Gastroesophageal sphincter (tissue), 4 donors: ENCODE results near the gene CAMSAP1. TPM values are rescaled to one million over a fixed set of nuclear protein-coding genes. Genes with fewer than 3 reads are reported as not detected.

Experiments used
- ATAC-seq: fragments of 150-250 bp; one replicate; pipeline ENCODE4 v1.9.1; 2016; ENCODE audit warnings: mild to moderate bottlenecking, moderate library complexity
- H3K27ac ChIP-seq, 4 donors: fragments of 200-600 bp; sonication (generic) in 3 of 4; 1 replicate in 3 of 4; 2 replicates in 1 of 4; pipeline ENCODE4 v1.5.1; 2016 to 2019
- H3K27me3 ChIP-seq: fragments of 200-600 bp; sonication (generic); one replicate; pipeline ENCODE4 v1.5.1; 2019
- H3K36me3 ChIP-seq, 2 donors: fragments of 200-600 bp; sonication (generic); one replicate each; pipeline ENCODE4 v1.5.1; 2019; ENCODE audit warnings: control low read depth in 1 of 2
- H3K4me1 ChIP-seq, 3 donors: fragments of 200-600 bp; sonication (generic); 1 replicate in 2 of 3; 2 replicates in 1 of 3; pipeline ENCODE4 v1.5.1; 2016 to 2019; ENCODE audit warnings: control low read depth in 2 of 3
- H3K4me3 ChIP-seq, 2 donors: fragments of 200-600 bp; sonication (generic); one replicate each; pipeline ENCODE4 v1.5.1; 2019; ENCODE audit warnings: mild to moderate bottlenecking in 1 of 2, moderate library complexity in 1 of 2
- H3K9me3 ChIP-seq, 3 donors: fragments of 200-600 bp; sonication (generic); one replicate each; pipeline ENCODE4 v1.5.1; 2017 to 2019; ENCODE audit warnings: control low read depth in 2 of 3
- EP300 ChIP-seq: sonication (generic); formaldehyde crosslinking; IDR thresholded peaks from one replicate; pipeline ENCODE4 v1.6.1; 2017; ENCODE audit warnings: antibody characterized with exemption, mild to moderate bottlenecking
- POLR2A ChIP-seq, 2 donors: fragments of 450-650 bp; IDR thresholded peaks; one replicate each; pipeline ENCODE4 v1.6.1; 2017; ENCODE audit warnings: antibody characterized with exemption in 2 of 2, mild to moderate bottlenecking in 2 of 2, moderate library complexity in 1 of 2
- POLR2AphosphoS5 ChIP-seq: sonication (generic); formaldehyde crosslinking; IDR thresholded peaks from one replicate; pipeline ENCODE4 v1.6.1; 2017; ENCODE audit warnings: antibody characterized with exemption
- WGBS, 2 donors: methylation state at CpG; one replicate each; pipeline ENCODE4 v1.1.5; 2018; ENCODE audit warnings: low coverage in 1 of 2; 5-methylcytosine and 5-hydroxymethylcytosine counted together
- total RNA-seq, 4 donors: library from RNA; depleted of rRNA; stranded (reverse); fragments of >200 nt; gene quantifications; one replicate each; pipeline ENCODE4 v1.1.0, GENCODE V29; 2016
- TF ChIP-seq, protein P1 (sequence below), 4 experiments: fragments of 200-600 bp in 2 of 4; fragments of 450-650 bp in 2 of 4; sonication (generic) in 1 of 4; IDR thresholded peaks; one replicate each; pipeline ENCODE4 v1.5.1; 2017 to 2019; ENCODE audit warnings: antibody characterized with exemption in 4 of 4, mild to moderate bottlenecking in 2 of 4, moderate library complexity in 2 of 4

The CAMSAP1 gene
- total RNA-seq, 4 donors from 2014 or later, result 27.5 to 49.2 (median 28.2) TPM

DNA sequence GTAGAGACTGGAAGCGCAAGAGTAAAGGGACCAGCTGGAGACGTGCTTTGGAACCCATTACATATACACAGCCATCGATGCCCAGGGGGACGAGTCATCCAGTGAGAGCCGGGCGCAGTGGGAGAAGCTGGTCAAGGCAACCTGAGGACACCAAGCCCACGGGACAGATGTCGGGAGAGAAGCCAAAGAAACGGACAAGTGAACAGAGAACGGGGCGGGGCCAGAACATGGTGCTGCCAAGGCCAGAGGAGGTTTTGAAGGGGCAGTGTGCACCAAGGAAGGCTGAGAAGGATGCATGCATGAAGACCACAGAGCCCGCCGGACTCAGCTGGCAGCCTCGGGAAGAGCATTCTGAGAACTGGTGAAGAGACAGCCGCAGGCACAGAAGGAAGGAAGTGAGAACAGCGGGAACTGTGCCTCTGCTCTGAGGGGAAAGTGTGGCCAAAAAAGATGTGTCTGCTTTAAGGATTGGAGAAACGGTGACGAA, 20.3 kb downstream of the CAMSAP1 start:
- H3K27me3 ChIP-seq, result no peaks in the 10 kb centered on the region
- no peak overlapping the region for H3K27ac ChIP-seq
- no peak for TF ChIP-seq EP300
- TF ChIP-seq, protein P1, sequence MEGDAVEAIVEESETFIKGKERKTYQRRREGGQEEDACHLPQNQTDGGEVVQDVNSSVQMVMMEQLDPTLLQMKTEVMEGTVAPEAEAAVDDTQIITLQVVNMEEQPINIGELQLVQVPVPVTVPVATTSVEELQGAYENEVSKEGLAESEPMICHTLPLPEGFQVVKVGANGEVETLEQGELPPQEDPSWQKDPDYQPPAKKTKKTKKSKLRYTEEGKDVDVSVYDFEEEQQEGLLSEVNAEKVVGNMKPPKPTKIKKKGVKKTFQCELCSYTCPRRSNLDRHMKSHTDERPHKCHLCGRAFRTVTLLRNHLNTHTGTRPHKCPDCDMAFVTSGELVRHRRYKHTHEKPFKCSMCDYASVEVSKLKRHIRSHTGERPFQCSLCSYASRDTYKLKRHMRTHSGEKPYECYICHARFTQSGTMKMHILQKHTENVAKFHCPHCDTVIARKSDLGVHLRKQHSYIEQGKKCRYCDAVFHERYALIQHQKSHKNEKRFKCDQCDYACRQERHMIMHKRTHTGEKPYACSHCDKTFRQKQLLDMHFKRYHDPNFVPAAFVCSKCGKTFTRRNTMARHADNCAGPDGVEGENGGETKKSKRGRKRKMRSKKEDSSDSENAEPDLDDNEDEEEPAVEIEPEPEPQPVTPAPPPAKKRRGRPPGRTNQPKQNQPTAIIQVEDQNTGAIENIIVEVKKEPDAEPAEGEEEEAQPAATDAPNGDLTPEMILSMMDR (IDR thresholded peaks at IDR 0.05), result no peak
- TF ChIP-seq POLR2AphosphoS5, result no peak
- TF ChIP-seq POLR2A (IDR thresholded peaks at IDR 0.05), result no peak
- peaks cover 0 to 6% of the 10 kb centered on the region in 2 donors for H3K36me3 ChIP-seq
- H3K4me1 ChIP-seq, result peaks cover 0 to 89% (median 22%) of the 10 kb centered on the region in 3 donors
- no peaks in the 10 kb centered on the region for H3K9me3 ChIP-seq
- ATAC-seq, result peak; percentile 41
- WGBS, 2 donors, result 39 to 62% methylated on average over 14 to 18 of the region's 18 CpGs
- H3K4me3 ChIP-seq, result no peak overlapping the region

DNA sequence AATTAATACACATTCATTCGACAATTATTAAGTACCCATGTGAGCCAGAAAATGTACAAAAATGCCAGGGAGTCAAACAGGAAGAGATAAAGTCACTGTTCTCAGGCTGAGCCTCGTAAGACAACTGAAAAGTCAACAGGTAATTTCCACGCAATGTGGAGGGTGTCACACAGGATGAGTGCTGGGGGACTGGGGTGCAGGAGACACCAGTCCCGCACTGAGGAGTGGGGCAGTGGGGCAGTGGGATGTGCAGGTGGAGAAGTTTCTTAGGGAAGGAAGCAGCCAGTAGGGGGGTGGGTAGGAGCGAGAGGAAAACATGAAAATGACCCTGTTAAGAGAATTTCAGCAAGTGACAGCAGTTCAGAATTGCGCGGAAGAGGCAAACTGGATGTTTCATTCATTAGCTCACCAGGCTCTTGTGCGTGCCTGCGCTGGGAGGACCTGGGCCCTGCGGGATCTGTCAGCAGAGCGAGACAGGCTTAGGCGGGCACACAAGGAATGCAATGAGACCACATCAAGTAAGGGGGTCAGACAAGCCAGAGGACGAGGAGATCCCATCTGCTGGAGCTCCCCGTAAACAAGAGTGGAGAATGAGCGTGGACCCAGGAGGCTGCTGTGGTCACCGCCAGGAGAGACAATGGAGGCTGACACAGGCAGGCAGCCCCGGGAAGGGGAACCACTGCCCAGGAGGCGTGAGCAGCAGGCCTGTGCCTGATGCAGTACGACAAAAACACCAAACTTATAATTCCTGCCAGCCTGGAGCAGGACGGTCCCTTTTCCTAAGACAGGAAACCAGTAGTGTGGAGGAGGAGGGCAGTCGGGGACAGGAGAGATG, 21.0 kb downstream of the CAMSAP1 start:
- no peak overlapping the region for H3K4me3 ChIP-seq
- WGBS, 2 donors, result 91 to 95% methylated on average over 8 to 14 of the region's 21 CpGs
- H3K27me3 ChIP-seq, result no peaks in the 10 kb centered on the region
- no peaks in the 10 kb centered on the region for H3K9me3 ChIP-seq
- no peak for ATAC-seq
- H3K36me3 ChIP-seq, result peaks cover 0 to 13% of the 10 kb centered on the region in 2 donors
- H3K27ac ChIP-seq, result no peak overlapping the region
- TF ChIP-seq POLR2AphosphoS5 (no peak), POLR2A (IDR thresholded peaks at IDR 0.05) (no peak), EP300 (no peak)
- TF ChIP-seq, protein P1 (IDR thresholded peaks at IDR 0.05), result no peak
- H3K4me1 ChIP-seq, result peaks cover 0 to 83% (median 22%) of the 10 kb centered on the region in 3 donors

GRCh38 chr9:135885100-135885853, 22.1 kb downstream of the CAMSAP1 start:
- ATAC-seq, result no peak
- Histone ChIP-seq H3K4me1 (peaks cover 0 to 72% (median 13%) of the 10 kb centered on the region in 3 donors), H3K27ac (no peak overlapping the region), H3K27me3 (no peaks in the 10 kb centered on the region), H3K9me3 (no peaks in the 10 kb centered on the region), H3K4me3 (no peak overlapping the region), H3K36me3 (peaks cover 0 to 23% of the 10 kb centered on the region in 2 donors)
- WGBS, 2 donors, result 62 to 66% methylated on average over 2 to 7 of the region's 7 CpGs
- TF ChIP-seq, protein P1 (IDR thresholded peaks at IDR 0.05), result no peak
- TF ChIP-seq POLR2A (IDR thresholded peaks at IDR 0.05) (no peak), EP300 (no peak), POLR2AphosphoS5 (no peak)

DNA sequence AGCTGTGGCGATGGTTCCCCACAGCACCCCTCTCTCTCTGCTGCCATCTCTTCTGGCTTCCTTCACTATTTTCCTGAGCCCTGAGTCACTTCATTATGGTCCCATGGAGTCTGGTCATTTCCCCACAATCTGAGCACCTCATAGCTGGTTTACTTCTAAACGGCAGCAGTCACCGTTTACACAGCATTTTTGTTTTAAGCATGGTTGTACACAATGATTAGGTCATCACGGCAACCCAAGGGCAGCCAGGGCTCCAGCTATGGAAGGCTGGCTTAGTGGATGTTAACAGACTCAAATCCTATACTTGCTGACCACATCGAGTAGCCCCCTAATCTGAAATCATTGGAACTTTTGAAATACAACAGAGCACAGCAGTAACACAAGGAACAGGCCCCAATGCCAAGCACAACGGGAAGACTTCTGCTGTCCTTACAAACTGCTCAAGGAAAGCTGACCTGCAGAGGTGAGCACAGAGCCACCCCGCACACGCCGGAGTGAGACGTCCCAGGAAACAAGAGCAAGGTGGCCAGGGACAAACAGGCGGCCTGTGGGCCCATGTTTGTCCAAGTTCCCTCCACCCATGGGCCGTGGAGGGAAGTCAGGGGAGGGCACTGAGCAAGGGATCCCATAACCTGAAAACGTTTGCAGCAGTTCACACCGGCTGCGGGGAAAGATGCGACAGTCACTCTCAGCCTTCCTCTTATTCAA, 22.9 kb downstream of the CAMSAP1 start:
- Histone ChIP-seq H3K4me3 (no peak overlapping the region), H3K27me3 (no peaks in the 10 kb centered on the region), H3K36me3 (peaks cover 0 to 23% of the 10 kb centered on the region in 2 donors), H3K9me3 (no peaks in the 10 kb centered on the region), H3K27ac (no peak overlapping the region), H3K4me1 (peaks cover 0 to 64% (median 11%) of the 10 kb centered on the region in 3 donors)
- no peak for TF ChIP-seq POLR2AphosphoS5
- ATAC-seq, result no peak
- 69 to 71% methylated on average over 4 to 11 of the region's 16 CpGs for WGBS, 2 donors
